ENCODE data around the gene EXOC4. TPM values are rescaled to one million over a fixed set of nuclear protein-coding genes. Genes with fewer than 3 reads are reported as not detected.

The EXOC4 gene
- total and polyA plus RNA-seq, 2 of the 8 experiments (the other 6 are each of a cell fraction or from before 2014, with no cell fraction given) = 27.0 to 67.3 TPM

DNA sequence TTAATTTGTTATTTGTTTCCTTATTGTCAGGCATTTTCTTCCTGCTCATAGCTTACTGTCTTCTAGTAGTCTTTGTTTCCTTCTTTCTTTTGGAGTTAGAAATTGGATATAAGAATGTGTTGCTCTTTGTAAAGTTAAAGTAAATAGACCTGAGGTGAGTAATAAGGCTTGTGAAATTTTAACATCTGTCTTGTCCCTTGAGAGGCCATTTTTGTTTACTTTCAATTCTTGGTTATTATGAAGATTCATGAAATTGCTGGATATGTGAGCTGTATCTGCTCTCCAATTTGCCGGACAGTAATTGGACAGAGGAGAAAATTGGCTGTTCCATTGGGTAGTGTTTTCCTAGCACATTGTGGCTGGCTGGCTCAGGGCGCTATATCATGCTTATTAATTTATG is 260.7 kb downstream of the EXOC4 start:
- no peaks in the 10 kb centered on the region for H4K20me1 ChIP-seq (replicated peaks in 1 of 2; ENCODE audit: control insufficient read depth in 1 of 2, insufficient read depth in 2 of 2, low read length in 2 of 2)
- H3K23me2 ChIP-seq (ENCODE audit: low read depth, low read length) = no peaks in the 10 kb centered on the region
- TF ChIP-seq SIRT6 (IDR thresholded peaks at IDR 0.05; ENCODE audit: low read length) = no peak
- no peak for TF ChIP-seq NANOG (IDR thresholded peaks at IDR 0.05; ENCODE audit: insufficient read depth, low read depth, low read length, poor library complexity, severe bottlenecking)
- H2BK120ac ChIP-seq (replicated peaks; ENCODE audit: low read depth, low read length) = no peak overlapping the region
- H4K5ac ChIP-seq (ENCODE audit: insufficient read length, low read depth, low read length) = no peak overlapping the region
- no peak overlapping the region for H3K9ac ChIP-seq (replicated peaks in 1 of 4; ENCODE audit: extremely low read depth in 1 of 4, low read depth in 3 of 4, low read length in 3 of 4)
- no peaks in the 10 kb centered on the region for H3K4me1 ChIP-seq (replicated peaks in 1 of 4; ENCODE audit: control insufficient read depth in 3 of 4, insufficient read depth in 4 of 4, low read length in 3 of 4)
- no peak overlapping the region for H2BK20ac ChIP-seq (ENCODE audit: low read length)
- H4K8ac ChIP-seq (ENCODE audit: extremely low read depth, insufficient read depth, low read length) = no peak overlapping the region
- no peaks in the 10 kb centered on the region for H3K9me3 ChIP-seq (ENCODE audit: insufficient read depth in 2 of 2, low read depth in 1 of 2, low read length in 1 of 2)
- no peaks in the 10 kb centered on the region for H3K36me3 ChIP-seq (ENCODE audit: control insufficient read depth in 2 of 4, insufficient read depth in 4 of 4, low read length in 3 of 4)
- CTCF ChIA-PET (ENCODE audit: partially characterized antibody) = no interaction called here
- no peak for FAIRE-seq
- no peak overlapping the region for H3K4me3 ChIP-seq (ENCODE audit: extremely low read depth in 1 of 4, insufficient read depth in 2 of 4, low read depth in 3 of 4, low read length in 4 of 4)
- DNase-seq (ENCODE audit: low read depth in 1 of 2, low spot score in 2 of 2) = no peak
- no peak overlapping the region for H3K18ac ChIP-seq (ENCODE audit: extremely low read depth, low read length)
- H2AFZ ChIP-seq (ENCODE audit: low read length) = no peak overlapping the region
- no peak overlapping the region for H2BK12ac ChIP-seq (ENCODE audit: low read depth, low read length)
- POLR2A ChIA-PET (ENCODE audit: partially characterized antibody) = no interaction called here
- H3K79me2 ChIP-seq (ENCODE audit: control insufficient read depth in 1 of 2, insufficient read depth in 2 of 2, low read length in 2 of 2) = no peaks in the 10 kb centered on the region
- WGBS, 2 experiments (ENCODE audit: extremely low coverage in 1 of 2, insufficient coverage in 1 of 2, insufficient read length in 1 of 2, insufficient replicate concordance in 2 of 2, low coverage in 1 of 2, low lambda C conversion rate in 2 of 2, missing lambda C conversion rate in 1 of 2) = 89% methylated on average over 2 of the region's 2 CpGs; no CpG with 5 or more reads in 1 of the 2 experiments
- H4K91ac ChIP-seq (replicated peaks; ENCODE audit: insufficient read length, low read length) = no peak overlapping the region
- no peak overlapping the region for H2AK5ac ChIP-seq (ENCODE audit: low read depth, low read length)
- no peak overlapping the region for H2BK5ac ChIP-seq (ENCODE audit: low read depth, low read length)
- no peak overlapping the region for H3K14ac ChIP-seq (ENCODE audit: insufficient read length)
- H3K23ac ChIP-seq (ENCODE audit: insufficient read length) = no peak overlapping the region
- no peak overlapping the region for H3K4ac ChIP-seq (replicated peaks; ENCODE audit: insufficient read length, low read depth, low read length)
- no peak overlapping the region for H2BK15ac ChIP-seq (ENCODE audit: low read length)
- H3K56ac ChIP-seq (replicated peaks; ENCODE audit: insufficient read length, low read depth, low read length) = no peak overlapping the region
- no peaks in the 10 kb centered on the region for H3K27me3 ChIP-seq (replicated peaks in 1 of 4; ENCODE audit: control insufficient read depth in 3 of 4, extremely low read depth in 1 of 4, insufficient read depth in 3 of 4, low read length in 3 of 4)
- no peak overlapping the region for H3K27ac ChIP-seq (ENCODE audit: low read depth, low read length)
- no peaks in the 10 kb centered on the region for H3K79me1 ChIP-seq (ENCODE audit: low read depth, low read length)
- no peak overlapping the region for H3K4me2 ChIP-seq (ENCODE audit: insufficient read depth in 1 of 2, low read depth in 2 of 2, low read length in 2 of 2)
